ENCODE data around the gene CDH23.

GRCh38 chr10:71637305-71637704 is 240.6 kb downstream of the CDH23 start:
- TF ChIP-seq CTCF (conservative IDR thresholded peaks at IDR 0.05) (no peak), EZH2 (IDR thresholded peaks at IDR 0.05; ENCODE audit: low read depth) (no peak)
